Transverse colon (tissue), 4 donors: ENCODE data around the gene JARID2.

Source experiments
- POLR2AphosphoS5 ChIP-seq, 3 donors: sonication (generic); formaldehyde crosslinking; IDR thresholded peaks; one replicate each; pipeline ENCODE4 v1.6.1; 2016; ENCODE audit warnings: antibody characterized with exemption in 3 of 3
- TF ChIP-seq, protein P1 (sequence below), 5 experiments: fragments of 200-600 bp in 3 of 5; fragments of 450-650 bp in 2 of 5; sonication (generic) in 3 of 5; IDR thresholded peaks; 1 replicate in 2 of 5; 2 replicates in 3 of 5; pipeline ENCODE4 v1.5.1; 2016 to 2017; ENCODE audit warnings: antibody characterized with exemption in 5 of 5, inconsistent platforms in 3 of 5, mild to moderate bottlenecking in 2 of 5, moderate library complexity in 1 of 5

DNA sequence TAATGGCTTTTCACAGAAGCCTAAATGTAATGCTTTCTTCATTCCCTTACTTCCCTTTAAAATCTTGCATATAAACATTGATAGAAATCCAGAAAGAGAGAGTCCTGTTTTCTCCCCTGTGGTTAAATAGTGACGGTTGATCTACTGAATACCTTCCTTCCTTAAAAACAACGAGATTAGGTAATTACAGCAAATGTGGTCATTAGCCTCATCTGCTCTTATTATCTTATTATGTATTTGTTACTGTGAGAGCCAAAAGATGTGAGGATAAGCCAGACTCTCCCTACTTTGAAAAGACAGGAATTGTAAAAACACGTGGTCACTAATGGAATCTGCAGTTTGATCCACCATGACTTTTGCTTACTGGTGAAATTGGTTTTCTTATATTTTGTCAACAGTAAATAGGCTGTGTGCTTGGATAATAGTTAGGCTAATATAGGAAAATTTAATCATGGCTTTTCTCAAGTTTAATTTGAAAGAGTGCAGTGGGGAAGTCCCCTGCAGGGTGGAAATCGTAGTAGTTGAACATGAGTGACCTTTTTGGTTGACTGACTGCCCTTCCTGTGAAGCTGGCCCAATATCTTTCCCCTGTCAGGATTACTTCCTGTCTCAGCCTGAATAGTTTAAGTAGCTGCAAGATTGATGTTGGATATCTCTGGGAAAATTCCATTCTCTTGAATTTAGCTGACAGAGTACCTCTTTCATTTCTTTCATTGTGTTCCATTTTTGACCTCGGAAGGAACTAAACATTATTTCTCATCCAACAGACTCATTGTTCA, 62.8 kb downstream of the JARID2 start:
- TF ChIP-seq, protein P1, sequence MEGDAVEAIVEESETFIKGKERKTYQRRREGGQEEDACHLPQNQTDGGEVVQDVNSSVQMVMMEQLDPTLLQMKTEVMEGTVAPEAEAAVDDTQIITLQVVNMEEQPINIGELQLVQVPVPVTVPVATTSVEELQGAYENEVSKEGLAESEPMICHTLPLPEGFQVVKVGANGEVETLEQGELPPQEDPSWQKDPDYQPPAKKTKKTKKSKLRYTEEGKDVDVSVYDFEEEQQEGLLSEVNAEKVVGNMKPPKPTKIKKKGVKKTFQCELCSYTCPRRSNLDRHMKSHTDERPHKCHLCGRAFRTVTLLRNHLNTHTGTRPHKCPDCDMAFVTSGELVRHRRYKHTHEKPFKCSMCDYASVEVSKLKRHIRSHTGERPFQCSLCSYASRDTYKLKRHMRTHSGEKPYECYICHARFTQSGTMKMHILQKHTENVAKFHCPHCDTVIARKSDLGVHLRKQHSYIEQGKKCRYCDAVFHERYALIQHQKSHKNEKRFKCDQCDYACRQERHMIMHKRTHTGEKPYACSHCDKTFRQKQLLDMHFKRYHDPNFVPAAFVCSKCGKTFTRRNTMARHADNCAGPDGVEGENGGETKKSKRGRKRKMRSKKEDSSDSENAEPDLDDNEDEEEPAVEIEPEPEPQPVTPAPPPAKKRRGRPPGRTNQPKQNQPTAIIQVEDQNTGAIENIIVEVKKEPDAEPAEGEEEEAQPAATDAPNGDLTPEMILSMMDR (IDR thresholded peaks at IDR 0.05) = no peak
- TF ChIP-seq POLR2AphosphoS5 (IDR thresholded peaks at IDR 0.05) = no peak
